HG02943 (cell line): ENCODE data around the gene ZFX.
A peak's percentile ranks its signal among the peaks of the same experiment; 100 is the strongest.
"Not testable (repeated sequence)": the region's sequence is repeated elsewhere in the genome, so short reads cannot be mapped to it uniquely, and the experiment has no call there.

Experiments
- ATAC-seq: cut with Tn5 transposase; IDR thresholded peaks from one replicate; pipeline ENCODE4 v1.9.1; 2021; ENCODE audit warnings: mild to moderate bottlenecking, low read depth, moderate library complexity; ENCODE audit not compliant: unreplicated experiment

The ZFX gene

GRCh38 chrX:24150898-24151297, 1.4 kb downstream of the ZFX start:
- no peak for ATAC-seq

- no peak for ATAC-seq
Observed at GRCh38 chrX:24151513-24151912, 2.0 kb downstream of the ZFX start.

GRCh38 chrX:24153178-24153795, 3.8 kb downstream of the ZFX start:
- ATAC-seq, result no peak

- ATAC-seq, result no peak
Observed at GRCh38 chrX:24153796-24154189, 4.3 kb downstream of the ZFX start.

GRCh38 chrX:24154490-24155034, 5.0 kb downstream of the ZFX start:
- no peak for ATAC-seq

GRCh38 chrX:24155747-24156146, 6.2 kb downstream of the ZFX start:
- ATAC-seq, result not testable (repeated sequence)

- ATAC-seq, result no peak
Observed at GRCh38 chrX:24156177-24156576, 6.6 kb downstream of the ZFX start.

GRCh38 chrX:24158881-24159280, 9.4 kb downstream of the ZFX start:
- no peak for ATAC-seq

GRCh38 chrX:24166078-24166477, 16.5 kb downstream of the ZFX start:
- ATAC-seq, result no peak

- ATAC-seq, result no peak
Observed at GRCh38 chrX:24167719-24168472, 18.4 kb downstream of the ZFX start.

- ATAC-seq, result peak; percentile 52
Observed at GRCh38 chrX:24168807-24169206, 19.3 kb downstream of the ZFX start.

- peak; percentile 68 for ATAC-seq
Observed at GRCh38 chrX:24169211-24169610, 19.7 kb downstream of the ZFX start.

GRCh38 chrX:24173115-24173847, 23.8 kb downstream of the ZFX start:
- ATAC-seq, result no peak

- ATAC-seq, result no peak
Observed at GRCh38 chrX:24175276-24175675, 25.7 kb downstream of the ZFX start.

GRCh38 chrX:24178441-24178840, 28.9 kb downstream of the ZFX start:
- no peak for ATAC-seq

- ATAC-seq, result no peak
Observed at GRCh38 chrX:24184018-24184417, 34.5 kb downstream of the ZFX start.

GRCh38 chrX:24186483-24186882, 37.0 kb downstream of the ZFX start:
- no peak for ATAC-seq

GRCh38 chrX:24186986-24187385, 37.5 kb downstream of the ZFX start:
- ATAC-seq, result no peak

- no peak for ATAC-seq
Observed at GRCh38 chrX:24189490-24189889, 40.0 kb downstream of the ZFX start.

- no peak for ATAC-seq
Observed at GRCh38 chrX:24190500-24191156, 41.1 kb downstream of the ZFX start.

GRCh38 chrX:24196509-24196908, 47.0 kb downstream of the ZFX start:
- no peak for ATAC-seq
